HCT116 (cell line): ENCODE measurements around the gene ACKR1.

Source experiments
- EZH2 ChIP-seq: fragments of 200-600 bp; sonication (generic); IDR thresholded peaks from 2 replicates; pipeline ENCODE4 v1.6.1; 2017; ENCODE audit warnings: antibody characterized with exemption, mixed run types
- POLR2A ChIP-seq: IDR thresholded peaks from 2 replicates; pipeline ENCODE4 v1.7.0; 2011; ENCODE audit warnings: borderline replicate concordance; ENCODE audit not compliant: insufficient read depth, insufficient read length; ENCODE audit errors: extremely low read depth
- POLR2AphosphoS5 ChIP-seq: IDR thresholded peaks from 2 replicates; pipeline ENCODE4 v1.6.1; 2011; ENCODE audit warnings: mild to moderate bottlenecking, low read depth, low read length, moderate library complexity
- RAD21 ChIP-seq: IDR thresholded peaks from 2 replicates; pipeline ENCODE4 v1.6.1; 2012; ENCODE audit warnings: low read depth, mild to moderate bottlenecking
- SIN3A ChIP-seq: IDR thresholded peaks from 2 replicates; pipeline ENCODE4 v1.6.1; 2012; ENCODE audit warnings: low read depth
- TCF7L2 ChIP-seq: IDR thresholded peaks from 2 replicates; pipeline ENCODE4 v1.7.0; 2011; ENCODE audit warnings: borderline replicate concordance, inconsistent platforms; ENCODE audit not compliant: insufficient read depth, insufficient read length; ENCODE audit errors: extremely low read depth
- TF ChIP-seq, protein P1 (sequence below), 3 experiments: fragments of 200-600 bp in 1 of 3; sonication (generic) in 1 of 3; IDR thresholded peaks in 2 of 3; conservative IDR thresholded peaks in 1 of 3; 2 replicates each; pipeline ENCODE4 v1.5.1; 2012 to 2017; ENCODE audit warnings: low read depth in 2 of 3, low read length in 2 of 3, antibody characterized with exemption in 1 of 3, borderline replicate concordance in 1 of 3, control low read depth in 1 of 3, mild to moderate bottlenecking in 1 of 3, mixed read lengths in 1 of 3, mixed run types in 1 of 3, moderate library complexity in 1 of 3; ENCODE audit not compliant: insufficient read depth in 1 of 3

DNA sequence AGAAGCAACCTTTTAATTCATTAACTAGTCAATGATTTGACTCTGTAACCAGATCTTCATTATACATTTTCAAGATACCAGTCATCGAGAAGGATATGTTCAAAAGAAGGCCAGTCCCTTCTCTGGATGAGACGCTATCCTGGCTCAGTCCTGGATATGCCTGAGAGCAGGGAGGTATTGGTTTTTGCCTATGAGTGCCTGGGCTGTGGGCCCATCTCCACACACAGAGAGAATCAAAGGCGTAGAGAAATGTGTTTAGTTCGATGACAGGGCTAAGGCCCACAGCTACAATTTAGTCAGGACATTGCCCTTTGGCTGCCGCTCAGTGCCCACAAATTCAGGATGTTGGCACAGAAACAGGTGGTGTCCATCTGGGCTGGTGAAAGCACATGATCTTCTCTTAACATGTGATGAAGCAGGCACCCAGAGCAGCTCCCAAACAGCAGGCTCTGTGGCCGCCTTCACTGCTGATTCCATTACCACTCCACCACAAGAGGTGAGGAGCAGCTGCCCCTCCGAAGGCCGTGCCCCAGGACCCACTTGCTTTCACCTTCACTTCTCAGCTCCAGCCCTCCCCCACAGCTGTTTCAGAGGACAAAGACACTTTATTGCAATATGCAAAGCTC lies 24.7 kb downstream of the ACKR1 start:
- TF ChIP-seq, protein P1, sequence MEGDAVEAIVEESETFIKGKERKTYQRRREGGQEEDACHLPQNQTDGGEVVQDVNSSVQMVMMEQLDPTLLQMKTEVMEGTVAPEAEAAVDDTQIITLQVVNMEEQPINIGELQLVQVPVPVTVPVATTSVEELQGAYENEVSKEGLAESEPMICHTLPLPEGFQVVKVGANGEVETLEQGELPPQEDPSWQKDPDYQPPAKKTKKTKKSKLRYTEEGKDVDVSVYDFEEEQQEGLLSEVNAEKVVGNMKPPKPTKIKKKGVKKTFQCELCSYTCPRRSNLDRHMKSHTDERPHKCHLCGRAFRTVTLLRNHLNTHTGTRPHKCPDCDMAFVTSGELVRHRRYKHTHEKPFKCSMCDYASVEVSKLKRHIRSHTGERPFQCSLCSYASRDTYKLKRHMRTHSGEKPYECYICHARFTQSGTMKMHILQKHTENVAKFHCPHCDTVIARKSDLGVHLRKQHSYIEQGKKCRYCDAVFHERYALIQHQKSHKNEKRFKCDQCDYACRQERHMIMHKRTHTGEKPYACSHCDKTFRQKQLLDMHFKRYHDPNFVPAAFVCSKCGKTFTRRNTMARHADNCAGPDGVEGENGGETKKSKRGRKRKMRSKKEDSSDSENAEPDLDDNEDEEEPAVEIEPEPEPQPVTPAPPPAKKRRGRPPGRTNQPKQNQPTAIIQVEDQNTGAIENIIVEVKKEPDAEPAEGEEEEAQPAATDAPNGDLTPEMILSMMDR (IDR thresholded peaks at IDR 0.05 in 2 of 3, conservative IDR thresholded peaks at IDR 0.05 in 1 of 3; ENCODE audit: borderline replicate concordance in 1 of 3, insufficient read depth in 1 of 3, low read depth in 2 of 3, low read length in 2 of 3): no peak
- TF ChIP-seq POLR2AphosphoS5 (no peak), TCF7L2 (no peak), SIN3A (no peak), EZH2 (no peak), POLR2A (no peak), RAD21 (no peak)
